A549 (cell line): ENCODE results near the gene PPP1R8. TPM values are rescaled to one million over a fixed set of nuclear protein-coding genes. Genes with fewer than 3 reads are reported as not detected.
"Not testable (repeated sequence)": the region's sequence is repeated elsewhere in the genome, so short reads cannot be mapped to it uniquely, and the experiment has no call there.

Experiments used
- ATAC-seq, 2 experiments: fragments of 200-7000 bp in 1 of 2; fragments of >200 bp in 1 of 2; cut with Nextera tagmentation in 1 of 2; cut with Tn5 transposase in 1 of 2; 3 replicates each; pipeline versions ENCODE4 v1.8.0 to v1.9.1; 2018 to 2020; ENCODE audit warnings: mild to moderate bottlenecking in 1 of 2, moderate library complexity in 1 of 2
- CTCF ChIA-PET: fragments of 300-600 bp; sonication (Branson Sonifier 250); formaldehyde crosslinking; extraction: SDS; loops from one replicate; lab custom pipeline; 2021; ENCODE audit warnings: antibody characterized with exemption, inconsistent platforms; lab: Yijun Ruan, JAX
- POLR2A ChIA-PET: fragments of 350-600 bp; formaldehyde crosslinking; extraction: SDS; loops from one replicate; lab custom pipeline; 2021; ENCODE audit warnings: antibody characterized with exemption, inconsistent platforms; lab: Yijun Ruan, JAX
- DNase-seq, 2 experiments: peaks; one replicate each; pipeline versions ENCODE4 v3.0.0 to v3.0.0-alpha.2; 2011 to 2016; ENCODE audit warnings: low read depth in 1 of 2, low spot score in 1 of 2
- FAIRE-seq: peaks from 2 replicates; lab custom pipeline; 2011; peaks lifted over from hg19 to GRCh38; lab: Jason Lieb, UNC
- H3K27ac ChIP-seq, 2 experiments: fragments of >200 bp; sonication (Bioruptor Twin); formaldehyde crosslinking; 3 replicates each; pipeline ENCODE4 v1.5.1; 2016 to 2017
- H3K4me1 ChIP-seq: fragments of >200 bp; sonication (Bioruptor Twin); formaldehyde crosslinking; 3 replicates; pipeline ENCODE4 v1.6.1; 2016
- H3K4me2 ChIP-seq: fragments of >200 bp; sonication (Bioruptor Twin); formaldehyde crosslinking; 3 replicates; pipeline ENCODE4 v1.6.1; 2016
- H3K4me3 ChIP-seq: fragments of >200 bp; sonication (Bioruptor Twin); formaldehyde crosslinking; 3 replicates; pipeline ENCODE4 v1.5.1; 2016
- H3K9me3 ChIP-seq: fragments of >200 bp; sonication (Bioruptor Twin); formaldehyde crosslinking; 3 replicates; pipeline ENCODE4 v1.6.1; 2016
- BHLHE40 ChIP-seq: IDR thresholded peaks from 2 replicates; pipeline ENCODE4 v1.6.1; 2012; ENCODE audit warnings: low read depth, low read length, inconsistent platforms
- CBX2 ChIP-seq: fragments of 200-600 bp; sonication (generic); IDR thresholded peaks from 2 replicates; pipeline ENCODE4 v1.6.1; 2016; ENCODE audit warnings: low read depth, mild to moderate bottlenecking, borderline replicate concordance
- CBX8 ChIP-seq: fragments of 200-600 bp; sonication (generic); IDR thresholded peaks from 2 replicates; pipeline ENCODE4 v1.6.1; 2016
- CHD2 ChIP-seq: fragments of 150-350 bp; IDR thresholded peaks from 2 replicates; pipeline ENCODE4 v1.6.1; 2014; ENCODE audit warnings: low read length; ENCODE audit not compliant: partially characterized antibody
- CHD4 ChIP-seq: fragments of 200-600 bp; sonication (generic); IDR thresholded peaks from 2 replicates; pipeline ENCODE4 v1.6.1; 2016; ENCODE audit warnings: antibody characterized with exemption, mild to moderate bottlenecking, borderline replicate concordance
- EHF ChIP-seq: fragments of 250-450 bp; sonication (Bioruptor Pico); IDR thresholded peaks from 2 replicates; pipeline ENCODE4 v1.5.0; 2020; ENCODE audit warnings: mild to moderate bottlenecking
- EHMT2 ChIP-seq: fragments of 200-600 bp; sonication (generic); IDR thresholded peaks from 2 replicates; pipeline ENCODE4 v1.6.1; 2016; ENCODE audit warnings: antibody characterized with exemption, low read depth, mild to moderate bottlenecking, moderate library complexity
- ESRRA ChIP-seq: fragments of 150-350 bp; IDR thresholded peaks from 2 replicates; pipeline ENCODE4 v1.6.1; 2014; ENCODE audit warnings: mild to moderate bottlenecking, low read length, borderline replicate concordance
- FOSB ChIP-seq: fragments of 250-450 bp; sonication (Bioruptor Pico); IDR thresholded peaks from 2 replicates; pipeline ENCODE4 v1.5.0; 2020; ENCODE audit warnings: mild to moderate bottlenecking, moderate library complexity
- GATA3 ChIP-seq: IDR thresholded peaks from 2 replicates; pipeline ENCODE4 v1.6.1; 2012; ENCODE audit warnings: borderline replicate concordance
- JUN ChIP-seq, 2 experiments: fragments of >200 bp; sonication (Bioruptor Twin); formaldehyde crosslinking; IDR thresholded peaks; 2 replicates in 1 of 2; 3 replicates in 1 of 2; pipeline ENCODE4 v1.6.1; 2016 to 2017
- MAFK ChIP-seq: fragments of 450-650 bp; IDR thresholded peaks from 2 replicates; pipeline ENCODE4 v1.6.1; 2014; ENCODE audit not compliant: partially characterized antibody
- MAZ ChIP-seq: fragments of 150-350 bp; IDR thresholded peaks from 2 replicates; pipeline ENCODE4 v1.6.1; 2014; ENCODE audit warnings: antibody characterized with exemption, low read depth, low read length, borderline replicate concordance
- MYC ChIP-seq: IDR thresholded peaks from 2 replicates; pipeline ENCODE4 v1.6.1; 2012; ENCODE audit warnings: mild to moderate bottlenecking, inconsistent platforms, low read length, improper control_type of control experiment, borderline replicate concordance
- NFE2L2 ChIP-seq: fragments of 150-350 bp; conservative IDR thresholded peaks from 2 replicates; pipeline ENCODE4 v1.6.1; 2014; ENCODE audit warnings: low read length
- NPAS2 ChIP-seq: fragments of 250-450 bp; sonication (Bioruptor Pico); IDR thresholded peaks from 2 replicates; pipeline ENCODE4 v1.8.0; 2022; ENCODE audit warnings: mild to moderate bottlenecking, moderate library complexity, borderline replicate concordance
- NR3C1 ChIP-seq: fragments of >200 bp; sonication (Bioruptor Twin); formaldehyde crosslinking; IDR thresholded peaks from 3 replicates; pipeline ENCODE4 v1.6.1; 2017
- POLR2A ChIP-seq: IDR thresholded peaks from 2 replicates; pipeline ENCODE4 v1.6.1; 2012; ENCODE audit warnings: mild to moderate bottlenecking, low read length
- POLR2AphosphoS2 ChIP-seq: conservative IDR thresholded peaks from 2 replicates; pipeline ENCODE4 v1.6.1; 2012; ENCODE audit warnings: low read length, improper control_type of control experiment, inconsistent platforms
- RARB ChIP-seq: fragments of 250-450 bp; sonication (Bioruptor Pico); IDR thresholded peaks from 2 replicates; pipeline ENCODE4 v1.8.0; 2021; ENCODE audit warnings: mild to moderate bottlenecking, moderate library complexity
- RFX5 ChIP-seq: fragments of 450-650 bp; IDR thresholded peaks from 2 replicates; pipeline ENCODE4 v1.7.1; 2014; ENCODE audit warnings: antibody characterized with exemption, mild to moderate bottlenecking, moderate library complexity
- RNF2 ChIP-seq: fragments of 200-600 bp; sonication (generic); IDR thresholded peaks from 2 replicates; pipeline ENCODE4 v1.6.1; 2016; ENCODE audit warnings: low read depth, mild to moderate bottlenecking, antibody characterized with exemption, moderate library complexity, borderline replicate concordance
- TFCP2L1 ChIP-seq: fragments of 250-450 bp; sonication (Bioruptor Pico); IDR thresholded peaks from 2 replicates; pipeline ENCODE4 v1.5.0; 2021; ENCODE audit warnings: mild to moderate bottlenecking
- ZC3H11A ChIP-seq: fragments of 450-650 bp; IDR thresholded peaks from 2 replicates; pipeline ENCODE4 v1.6.1; 2014; ENCODE audit warnings: antibody characterized with exemption, mild to moderate bottlenecking
- ZFP36 ChIP-seq: fragments of 450-650 bp; IDR thresholded peaks from 2 replicates; pipeline ENCODE4 v1.6.1; 2014; ENCODE audit warnings: borderline replicate concordance; ENCODE audit not compliant: partially characterized antibody
- WGBS: methylation state at CpG from one replicate; pipeline ENCODE4 v1.1.6; 2017; ENCODE audit errors: missing lambda C conversion rate; 5-methylcytosine and 5-hydroxymethylcytosine counted together
- polyA plus RNA-seq, 4 experiments: library from polyadenylated mRNA; depleted of rRNA in 3 of 4; stranded (reverse); fragments of >200 nt; fragmentation: RNase III in 1 of 4; extraction: RNeasy Plus Mini Kit Qiagen cat#74134 plus additional on column Dnase treatment in 1 of 4; gene quantifications; 2 replicates in 3 of 4; 3 replicates in 1 of 4; pipeline ENCODE4 v1.2.3, GENCODE V29; 2011 to 2017
- TF ChIP-seq, protein P1 (sequence below): IDR thresholded peaks from 2 replicates; pipeline ENCODE4 v1.6.1; 2012
- TF ChIP-seq, protein P2 (sequence below): IDR thresholded peaks from 2 replicates; pipeline ENCODE4 v1.6.1; 2012
- TF ChIP-seq, protein P3 (sequence below): fragments of 250-450 bp; sonication (Bioruptor Pico); IDR thresholded peaks from 2 replicates; pipeline ENCODE4 v1.5.0; 2020; ENCODE audit warnings: low read depth, mild to moderate bottlenecking, moderate library complexity
- TF ChIP-seq, protein P4 (sequence below): fragments of >200 bp; sonication (Bioruptor Twin); formaldehyde crosslinking; IDR thresholded peaks from 3 replicates; pipeline ENCODE4 v1.5.1; 2016
- TF ChIP-seq, protein P5 (sequence below): fragments of >200 bp; sonication (Bioruptor Twin); formaldehyde crosslinking; IDR thresholded peaks from 2 replicates; pipeline ENCODE4 v1.6.1; 2016

PPP1R8 gene
- polyA plus RNA-seq, 2 of the 4 experiments (the other 2 are of a cell fraction) = 34.0 to 42.0 TPM

DNA sequence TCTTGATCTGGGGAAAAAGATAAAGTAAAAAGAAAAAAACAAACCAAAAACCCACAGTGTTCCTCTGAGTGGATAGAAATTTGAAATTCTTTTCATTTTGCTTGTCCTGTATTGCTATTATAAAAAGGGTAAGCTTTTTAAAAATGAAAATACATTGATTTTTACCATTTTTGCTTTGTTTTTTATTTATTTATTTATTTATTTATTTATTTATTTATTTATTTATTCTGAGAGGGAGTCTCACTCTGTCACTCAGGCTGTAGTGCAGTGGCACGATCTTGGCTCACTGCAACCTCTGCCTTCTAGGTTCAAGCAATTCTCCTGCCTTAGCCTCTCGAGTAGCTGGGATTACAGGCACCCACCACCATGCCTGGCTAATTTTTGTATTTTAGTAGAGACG, 22.5 kb upstream of the PPP1R8 start:
- H3K4me3 ChIP-seq, ATAC-seq, H3K4me1 ChIP-seq, POLR2A ChIA-PET, H3K9me3 ChIP-seq, H3K27ac ChIP-seq, H3K4me2 ChIP-seq, FAIRE-seq, DNase-seq, CTCF ChIA-PET: not testable (repeated sequence)
- WGBS = 88% methylated on average over 3 of the region's 3 CpGs
- TF ChIP-seq ZC3H11A = peak; percentile 73

DNA sequence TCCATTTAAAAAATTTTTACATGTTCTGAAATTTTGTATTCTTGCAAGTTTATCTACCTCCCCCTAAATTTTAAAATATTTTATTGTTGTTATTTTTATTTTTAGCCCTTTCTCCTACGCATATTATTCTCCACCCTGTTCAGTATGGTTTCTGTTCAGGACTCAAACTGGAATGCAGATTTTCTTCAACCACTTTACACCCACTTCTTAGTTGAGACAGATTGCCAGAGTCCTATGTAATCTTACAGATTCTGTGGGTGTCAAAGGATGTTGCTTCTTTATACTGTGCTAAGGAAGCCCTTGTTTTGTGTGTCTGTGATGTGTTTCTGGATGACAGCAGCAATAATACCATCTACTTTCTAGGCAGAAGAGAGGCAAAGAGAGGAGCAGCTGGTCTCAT, 20.7 kb upstream of the PPP1R8 start:
- H3K4me2 ChIP-seq = no peak overlapping the region
- H3K27ac ChIP-seq = no peak overlapping the region
- no peak for ATAC-seq
- FAIRE-seq = no peak
- no peak overlapping the region for H3K4me3 ChIP-seq
- no peaks in the 10 kb centered on the region for H3K4me1 ChIP-seq
- WGBS = 83% methylated on average over 1 of the region's 1 CpG
- ChIA-PET POLR2A (no interaction called here), CTCF (no interaction called here)
- TF ChIP-seq GATA3 = no peak
- TF ChIP-seq TFCP2L1 (CRISPR knock-in tag) = no peak
- TF ChIP-seq POLR2AphosphoS2 = no peak
- TF ChIP-seq EHMT2 = no peak
- TF ChIP-seq, protein P1, sequence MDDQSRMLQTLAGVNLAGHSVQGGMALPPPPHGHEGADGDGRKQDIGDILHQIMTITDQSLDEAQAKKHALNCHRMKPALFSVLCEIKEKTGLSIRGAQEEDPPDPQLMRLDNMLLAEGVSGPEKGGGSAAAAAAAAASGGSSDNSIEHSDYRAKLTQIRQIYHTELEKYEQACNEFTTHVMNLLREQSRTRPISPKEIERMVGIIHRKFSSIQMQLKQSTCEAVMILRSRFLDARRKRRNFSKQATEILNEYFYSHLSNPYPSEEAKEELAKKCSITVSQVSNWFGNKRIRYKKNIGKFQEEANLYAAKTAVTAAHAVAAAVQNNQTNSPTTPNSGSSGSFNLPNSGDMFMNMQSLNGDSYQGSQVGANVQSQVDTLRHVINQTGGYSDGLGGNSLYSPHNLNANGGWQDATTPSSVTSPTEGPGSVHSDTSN = no peak
- no peak for TF ChIP-seq MAZ
- TF ChIP-seq NFE2L2 = no peak
- no peak for TF ChIP-seq CBX2
- no peak for TF ChIP-seq NR3C1
- no peak for TF ChIP-seq RFX5
- no peak for TF ChIP-seq CHD4
- TF ChIP-seq EHF (CRISPR knock-in tag) = no peak
- no peak for TF ChIP-seq POLR2A
- no peak for TF ChIP-seq MAFK
- TF ChIP-seq, protein P2, sequence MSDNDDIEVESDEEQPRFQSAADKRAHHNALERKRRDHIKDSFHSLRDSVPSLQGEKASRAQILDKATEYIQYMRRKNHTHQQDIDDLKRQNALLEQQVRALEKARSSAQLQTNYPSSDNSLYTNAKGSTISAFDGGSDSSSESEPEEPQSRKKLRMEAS = no peak
- TF ChIP-seq, protein P3, sequence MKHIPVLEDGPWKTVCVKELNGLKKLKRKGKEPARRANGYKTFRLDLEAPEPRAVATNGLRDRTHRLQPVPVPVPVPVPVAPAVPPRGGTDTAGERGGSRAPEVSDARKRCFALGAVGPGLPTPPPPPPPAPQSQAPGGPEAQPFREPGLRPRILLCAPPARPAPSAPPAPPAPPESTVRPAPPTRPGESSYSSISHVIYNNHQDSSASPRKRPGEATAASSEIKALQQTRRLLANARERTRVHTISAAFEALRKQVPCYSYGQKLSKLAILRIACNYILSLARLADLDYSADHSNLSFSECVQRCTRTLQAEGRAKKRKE (CRISPR knock-in tag) = no peak
- no peak for TF ChIP-seq CBX8
- TF ChIP-seq RARB (CRISPR knock-in tag) = no peak
- TF ChIP-seq BHLHE40 = no peak
- TF ChIP-seq, protein P4, sequence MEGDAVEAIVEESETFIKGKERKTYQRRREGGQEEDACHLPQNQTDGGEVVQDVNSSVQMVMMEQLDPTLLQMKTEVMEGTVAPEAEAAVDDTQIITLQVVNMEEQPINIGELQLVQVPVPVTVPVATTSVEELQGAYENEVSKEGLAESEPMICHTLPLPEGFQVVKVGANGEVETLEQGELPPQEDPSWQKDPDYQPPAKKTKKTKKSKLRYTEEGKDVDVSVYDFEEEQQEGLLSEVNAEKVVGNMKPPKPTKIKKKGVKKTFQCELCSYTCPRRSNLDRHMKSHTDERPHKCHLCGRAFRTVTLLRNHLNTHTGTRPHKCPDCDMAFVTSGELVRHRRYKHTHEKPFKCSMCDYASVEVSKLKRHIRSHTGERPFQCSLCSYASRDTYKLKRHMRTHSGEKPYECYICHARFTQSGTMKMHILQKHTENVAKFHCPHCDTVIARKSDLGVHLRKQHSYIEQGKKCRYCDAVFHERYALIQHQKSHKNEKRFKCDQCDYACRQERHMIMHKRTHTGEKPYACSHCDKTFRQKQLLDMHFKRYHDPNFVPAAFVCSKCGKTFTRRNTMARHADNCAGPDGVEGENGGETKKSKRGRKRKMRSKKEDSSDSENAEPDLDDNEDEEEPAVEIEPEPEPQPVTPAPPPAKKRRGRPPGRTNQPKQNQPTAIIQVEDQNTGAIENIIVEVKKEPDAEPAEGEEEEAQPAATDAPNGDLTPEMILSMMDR = no peak
- H3K9me3 ChIP-seq = no peaks in the 10 kb centered on the region
- no peak for DNase-seq

DNA sequence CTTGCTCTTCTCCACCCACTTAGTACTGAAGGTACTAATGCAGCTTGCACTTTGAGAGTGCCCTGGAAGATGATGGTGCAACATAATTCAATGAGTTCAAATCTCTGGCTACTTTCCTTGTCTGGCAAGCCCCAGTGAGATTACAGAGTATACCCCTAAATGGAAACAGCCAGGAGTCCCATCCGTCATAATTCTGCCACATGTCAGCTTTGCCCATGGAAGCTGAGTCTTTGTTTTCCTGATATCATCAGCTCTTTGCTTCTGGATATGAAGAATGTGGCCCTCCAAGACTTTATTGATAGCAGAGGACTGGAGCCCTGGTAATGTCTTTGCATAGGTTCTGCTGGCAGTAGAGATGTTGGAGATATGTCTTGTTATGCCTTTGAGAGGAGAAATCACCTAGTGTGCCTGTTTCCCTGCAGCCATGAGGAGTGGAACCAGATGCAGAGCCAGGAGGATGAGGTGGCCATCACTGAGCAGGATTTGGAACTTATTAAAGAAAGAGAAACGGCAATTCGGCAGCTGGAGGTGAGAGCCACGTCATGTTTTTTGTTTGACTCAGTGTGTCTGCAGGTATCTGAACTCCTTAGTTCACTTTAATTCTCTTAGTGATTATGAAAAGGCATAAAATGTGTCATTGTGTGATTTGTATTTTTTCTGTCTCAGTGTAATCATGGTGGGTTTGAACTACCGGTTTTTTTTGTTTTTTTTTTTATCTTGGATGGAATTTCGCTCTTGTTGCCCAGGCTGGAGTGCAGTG, 18.7 kb upstream of the PPP1R8 start:
- Histone ChIP-seq H3K4me1 (peaks cover 7% of the 10 kb centered on the region), H3K27ac (no peak overlapping the region), H3K4me3 (no peak overlapping the region), H3K4me2 (no peak overlapping the region), H3K9me3 (no peaks in the 10 kb centered on the region)
- CTCF ChIA-PET = interaction anchor here (0.6 kb wide), 2 partner anchors 9 to 549 kb away, joined by 4 to 5 read pairs; no protein-coding TSS in a partner anchor
- POLR2A ChIA-PET = interaction anchor here (0.8 kb wide), 1 partner anchor 19 kb away, joined by 3 read pairs; the partner anchor contains the start of gene PPP1R8
- 97% methylated on average over 6 of the region's 6 CpGs for WGBS
- ATAC-seq (no peak), FAIRE-seq (no peak), DNase-seq (no peak)
- TF ChIP-seq NR3C1 (no peak), ZFP36 (no peak), POLR2AphosphoS2 (no peak), CHD4 (no peak), CHD2 (no peak), ZC3H11A (no peak), JUN (IDR thresholded peaks at IDR 0.05) (no peak), MAZ (no peak), RNF2 (no peak), POLR2A (no peak), ESRRA (no peak), NPAS2 (CRISPR knock-in tag) (no peak), NFE2L2 (no peak), MYC (no peak), FOSB (CRISPR knock-in tag) (no peak)
- TF ChIP-seq, protein P3 (CRISPR knock-in tag) = no peak
- TF ChIP-seq, protein P5, sequence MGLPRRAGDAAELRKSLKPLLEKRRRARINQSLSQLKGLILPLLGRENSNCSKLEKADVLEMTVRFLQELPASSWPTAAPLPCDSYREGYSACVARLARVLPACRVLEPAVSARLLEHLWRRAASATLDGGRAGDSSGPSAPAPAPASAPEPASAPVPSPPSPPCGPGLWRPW = no peak
